ENCODE data around the gene ZFYVE9.

Gene ZFYVE9

DNA sequence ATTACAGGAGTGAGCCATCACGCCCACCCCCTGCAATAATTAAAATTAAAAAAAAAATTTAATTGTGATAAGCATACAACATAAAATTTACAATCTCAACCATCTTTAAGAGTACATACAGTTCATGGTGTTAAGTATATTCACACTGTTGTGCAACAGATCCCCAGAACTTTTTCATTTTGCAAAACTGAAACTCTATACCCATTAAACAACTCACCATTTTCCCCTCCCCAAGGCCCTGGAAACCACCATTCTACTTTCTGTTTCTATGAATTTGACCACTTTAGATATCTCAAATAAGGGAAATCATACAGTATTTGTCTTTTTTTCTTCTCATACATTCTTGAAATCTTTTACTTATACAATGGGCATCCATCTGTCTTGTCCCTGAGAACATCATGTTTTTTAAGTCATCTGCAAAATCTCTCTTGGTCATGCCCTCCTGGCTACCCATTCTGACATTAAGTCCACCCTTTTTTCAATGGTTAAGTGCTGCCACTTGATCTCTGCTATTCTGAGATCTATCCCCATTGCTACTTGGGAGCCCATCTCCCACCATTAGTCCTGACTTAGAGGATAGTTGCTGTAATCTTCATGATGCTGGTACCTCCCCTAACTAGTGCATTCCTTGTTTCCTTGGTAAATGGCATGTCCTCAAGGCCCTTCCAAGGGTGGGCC, 39.4 kb upstream of the ZFYVE9 start:
- TF ChIP-seq TSHZ2 (CRISPR knock-in tag; IDR thresholded peaks at IDR 0.05) (no peak), ZNF565 (CRISPR knock-in tag; conservative IDR thresholded peaks at IDR 0.05; ENCODE audit: low read depth) (no peak), GLIS3 (CRISPR knock-in tag; IDR thresholded peaks at IDR 0.05) (no peak), ZC3H10 (CRISPR knock-in tag; IDR thresholded peaks at IDR 0.05) (no peak), OSR1 (CRISPR knock-in tag; IDR thresholded peaks at IDR 0.05) (no peak), BACH2 (CRISPR knock-in tag; IDR thresholded peaks at IDR 0.05; ENCODE audit: borderline replicate concordance) (no peak), ARNTL (CRISPR knock-in tag; IDR thresholded peaks at IDR 0.05; ENCODE audit: borderline replicate concordance, low read depth) (no peak), POU6F1 (CRISPR knock-in tag; IDR thresholded peaks at IDR 0.05; ENCODE audit: borderline replicate concordance, low read depth) (no peak), ZNF8 (CRISPR knock-in tag; IDR thresholded peaks at IDR 0.05) (no peak), ZFP3 (CRISPR knock-in tag; IDR thresholded peaks at IDR 0.05) (no peak), ZFP30 (CRISPR knock-in tag; IDR thresholded peaks at IDR 0.05) (no peak), SNAI2 (CRISPR knock-in tag; IDR thresholded peaks at IDR 0.05) (no peak), ESRRG (CRISPR knock-in tag; IDR thresholded peaks at IDR 0.05) (no peak), ISL1 (CRISPR knock-in tag; IDR thresholded peaks at IDR 0.05) (no peak), PPARA (CRISPR knock-in tag; IDR thresholded peaks at IDR 0.05; ENCODE audit: borderline replicate concordance) (no peak)
- TF ChIP-seq, protein P1, sequence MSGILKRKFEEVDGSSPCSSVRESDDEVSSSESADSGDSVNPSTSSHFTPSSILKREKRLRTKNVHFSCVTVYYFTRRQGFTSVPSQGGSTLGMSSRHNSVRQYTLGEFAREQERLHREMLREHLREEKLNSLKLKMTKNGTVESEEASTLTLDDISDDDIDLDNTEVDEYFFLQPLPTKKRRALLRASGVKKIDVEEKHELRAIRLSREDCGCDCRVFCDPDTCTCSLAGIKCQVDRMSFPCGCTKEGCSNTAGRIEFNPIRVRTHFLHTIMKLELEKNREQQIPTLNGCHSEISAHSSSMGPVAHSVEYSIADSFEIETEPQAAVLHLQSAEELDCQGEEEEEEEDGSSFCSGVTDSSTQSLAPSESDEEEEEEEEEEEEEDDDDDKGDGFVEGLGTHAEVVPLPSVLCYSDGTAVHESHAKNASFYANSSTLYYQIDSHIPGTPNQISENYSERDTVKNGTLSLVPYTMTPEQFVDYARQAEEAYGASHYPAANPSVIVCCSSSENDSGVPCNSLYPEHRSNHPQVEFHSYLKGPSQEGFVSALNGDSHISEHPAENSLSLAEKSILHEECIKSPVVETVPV (CRISPR knock-in tag; IDR thresholded peaks at IDR 0.05): no peak
- ATAC-seq: no peak

- no peak for TF ChIP-seq CSDC2 (CRISPR knock-in tag; IDR thresholded peaks at IDR 0.05)
- TF ChIP-seq CREB5 (CRISPR knock-in tag; IDR thresholded peaks at IDR 0.05; ENCODE audit: low read depth): no peak
- TF ChIP-seq, protein P1 (CRISPR knock-in tag; IDR thresholded peaks at IDR 0.05): no peak
- no peak for TF ChIP-seq TOX (CRISPR knock-in tag; IDR thresholded peaks at IDR 0.05; ENCODE audit: borderline replicate concordance)
- no peak for TF ChIP-seq TCF4 (CRISPR knock-in tag; IDR thresholded peaks at IDR 0.05; ENCODE audit: borderline replicate concordance)
- TF ChIP-seq, protein P2, sequence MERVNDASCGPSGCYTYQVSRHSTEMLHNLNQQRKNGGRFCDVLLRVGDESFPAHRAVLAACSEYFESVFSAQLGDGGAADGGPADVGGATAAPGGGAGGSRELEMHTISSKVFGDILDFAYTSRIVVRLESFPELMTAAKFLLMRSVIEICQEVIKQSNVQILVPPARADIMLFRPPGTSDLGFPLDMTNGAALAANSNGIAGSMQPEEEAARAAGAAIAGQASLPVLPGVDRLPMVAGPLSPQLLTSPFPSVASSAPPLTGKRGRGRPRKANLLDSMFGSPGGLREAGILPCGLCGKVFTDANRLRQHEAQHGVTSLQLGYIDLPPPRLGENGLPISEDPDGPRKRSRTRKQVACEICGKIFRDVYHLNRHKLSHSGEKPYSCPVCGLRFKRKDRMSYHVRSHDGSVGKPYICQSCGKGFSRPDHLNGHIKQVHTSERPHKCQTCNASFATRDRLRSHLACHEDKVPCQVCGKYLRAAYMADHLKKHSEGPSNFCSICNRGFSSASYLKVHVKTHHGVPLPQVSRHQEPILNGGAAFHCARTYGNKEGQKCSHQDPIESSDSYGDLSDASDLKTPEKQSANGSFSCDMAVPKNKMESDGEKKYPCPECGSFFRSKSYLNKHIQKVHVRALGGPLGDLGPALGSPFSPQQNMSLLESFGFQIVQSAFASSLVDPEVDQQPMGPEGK (CRISPR knock-in tag; IDR thresholded peaks at IDR 0.05; ENCODE audit: borderline replicate concordance): no peak
- no peak for TF ChIP-seq PPARA (CRISPR knock-in tag; IDR thresholded peaks at IDR 0.05; ENCODE audit: borderline replicate concordance)
- TF ChIP-seq ESRRG (CRISPR knock-in tag; IDR thresholded peaks at IDR 0.05): no peak
- TF ChIP-seq ZFP30 (CRISPR knock-in tag; IDR thresholded peaks at IDR 0.05): no peak
- no peak for TF ChIP-seq ZNF70 (CRISPR knock-in tag; IDR thresholded peaks at IDR 0.05)
- TF ChIP-seq ZNF565 (CRISPR knock-in tag; conservative IDR thresholded peaks at IDR 0.05; ENCODE audit: low read depth): no peak
- no peak for TF ChIP-seq RARB (CRISPR knock-in tag; IDR thresholded peaks at IDR 0.05)
- TF ChIP-seq GLIS3 (CRISPR knock-in tag; IDR thresholded peaks at IDR 0.05): no peak
- no peak for TF ChIP-seq ISL1 (CRISPR knock-in tag; IDR thresholded peaks at IDR 0.05)
- no peak for TF ChIP-seq ARNTL (CRISPR knock-in tag; IDR thresholded peaks at IDR 0.05; ENCODE audit: borderline replicate concordance, low read depth)
- no peak for TF ChIP-seq TSHZ2 (CRISPR knock-in tag; IDR thresholded peaks at IDR 0.05)
- no peak for TF ChIP-seq POU6F1 (CRISPR knock-in tag; IDR thresholded peaks at IDR 0.05; ENCODE audit: borderline replicate concordance, low read depth)
- no peak for TF ChIP-seq ZC3H10 (CRISPR knock-in tag; IDR thresholded peaks at IDR 0.05)
- TF ChIP-seq ZNF8 (CRISPR knock-in tag; IDR thresholded peaks at IDR 0.05): no peak
- ATAC-seq: no peak
These were observed 30.4 kb upstream of the ZFYVE9 start for GRCh38 chr1:52111492-52111891.
